Activated CD4-positive, CD25-positive, alpha-beta regulatory T cell treated with anti-CD3 and anti-CD28 coated beads, Interleukin-2, amount 50 U/mL, for 72 hours (primary cell): Measurements from ENCODE around the gene IGFBP7.

Experiments
- DNase-seq: peaks from one replicate; pipeline ENCODE4 v3.0.0; 2021

The IGFBP7 gene

GRCh38 chr4:57034520-57034919 is 75.7 kb downstream of the IGFBP7 start:
- no peak for DNase-seq

- DNase-seq = no peak
These were observed 87.1 kb downstream of the IGFBP7 start for GRCh38 chr4:57023104-57023503.

GRCh38 chr4:57020467-57021101 is 89.6 kb downstream of the IGFBP7 start:
- no peak for DNase-seq

- no peak for DNase-seq
These were observed 91.2 kb downstream of the IGFBP7 start for GRCh38 chr4:57018980-57019379.

DNA sequence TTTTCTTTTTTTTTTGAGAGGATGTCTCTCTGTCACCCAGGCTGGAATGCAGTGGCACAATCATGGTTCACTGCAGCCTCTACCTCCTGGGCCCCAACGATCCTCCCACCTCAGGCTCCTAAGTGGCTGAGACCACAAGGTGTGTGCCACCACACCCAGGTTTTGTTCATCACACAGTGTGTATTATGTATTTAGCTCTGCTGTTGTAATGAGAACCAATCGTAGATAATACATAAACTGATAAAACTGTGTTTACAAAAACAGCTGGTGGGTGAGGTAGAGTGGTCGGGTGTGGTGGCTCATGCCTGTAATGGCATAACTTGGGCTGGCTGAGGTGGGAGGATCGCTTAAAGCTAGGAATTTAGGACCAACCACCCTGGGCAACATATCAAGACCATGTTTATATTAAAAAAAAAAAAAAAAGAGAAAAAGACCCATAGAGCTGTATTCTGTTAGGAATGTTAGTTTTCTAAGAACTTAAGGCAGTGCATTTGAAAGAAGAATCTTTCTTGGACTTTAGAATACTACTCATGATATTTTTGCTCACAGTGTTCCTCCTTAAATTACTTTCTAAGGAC is 96.6 kb downstream of the IGFBP7 start:
- no peak for DNase-seq

DNA sequence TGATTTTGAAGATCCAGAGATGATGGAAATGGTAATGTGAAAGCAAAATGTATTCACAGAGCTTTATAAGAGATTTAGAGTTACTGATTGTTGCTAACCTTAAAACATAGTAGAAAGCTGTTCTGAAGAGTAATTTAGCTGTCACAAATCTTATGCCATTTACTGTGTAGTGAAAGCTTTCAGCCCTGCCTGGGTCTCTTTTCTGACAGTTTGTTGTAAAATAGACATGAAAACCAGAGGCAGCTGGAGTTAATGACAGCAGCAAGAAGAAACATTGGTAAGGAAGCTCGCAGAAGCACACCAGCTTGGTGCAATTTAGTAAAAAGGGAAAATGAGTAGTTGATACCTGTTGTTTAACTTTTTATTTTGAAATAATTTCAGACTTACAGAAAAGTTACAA is 110.4 kb downstream of the IGFBP7 start:
- no peak for DNase-seq

- DNase-seq = no peak
These were observed 114.7 kb downstream of the IGFBP7 start for GRCh38 chr4:56995525-56995924.

GRCh38 chr4:56990109-56990905 is 119.9 kb downstream of the IGFBP7 start:
- no peak for DNase-seq

DNA sequence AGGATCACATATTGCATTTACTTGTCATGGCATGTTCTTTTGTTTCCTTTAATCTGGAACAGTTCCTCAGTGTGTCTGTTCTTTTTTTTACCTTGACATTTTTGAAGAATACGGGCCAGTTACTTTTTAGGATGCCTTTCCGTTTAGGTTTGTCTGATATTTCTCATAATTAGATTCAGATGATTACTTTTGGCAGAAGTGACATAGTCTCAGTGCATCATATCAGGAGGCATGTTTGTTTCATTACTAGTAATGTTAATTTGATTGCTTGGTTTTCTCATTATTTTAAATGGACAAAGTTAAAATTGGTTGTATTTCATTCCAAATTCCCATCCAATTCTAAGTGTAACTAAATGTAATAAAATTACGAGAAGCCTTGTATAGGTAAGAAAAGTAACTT is 123.2 kb downstream of the IGFBP7 start:
- DNase-seq = no peak

DNA sequence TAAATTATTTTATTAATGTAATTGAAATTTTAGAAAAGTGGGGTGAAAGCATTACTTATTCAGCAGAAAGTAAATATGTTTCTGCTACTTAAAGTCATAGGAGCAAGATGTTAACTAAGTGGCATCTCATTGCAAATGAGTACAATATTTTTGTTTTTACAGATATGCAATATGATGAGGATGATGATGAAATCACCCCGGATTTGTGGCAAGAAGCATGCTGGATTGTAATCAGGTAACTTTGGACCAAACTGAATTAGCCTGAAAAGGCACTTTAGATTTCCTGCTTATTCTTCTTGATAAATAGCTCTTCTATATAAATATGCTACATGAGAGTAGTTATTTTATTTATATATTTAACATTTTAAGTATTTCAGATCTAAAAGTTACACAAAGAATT is 124.0 kb downstream of the IGFBP7 start:
- DNase-seq = no peak

DNA sequence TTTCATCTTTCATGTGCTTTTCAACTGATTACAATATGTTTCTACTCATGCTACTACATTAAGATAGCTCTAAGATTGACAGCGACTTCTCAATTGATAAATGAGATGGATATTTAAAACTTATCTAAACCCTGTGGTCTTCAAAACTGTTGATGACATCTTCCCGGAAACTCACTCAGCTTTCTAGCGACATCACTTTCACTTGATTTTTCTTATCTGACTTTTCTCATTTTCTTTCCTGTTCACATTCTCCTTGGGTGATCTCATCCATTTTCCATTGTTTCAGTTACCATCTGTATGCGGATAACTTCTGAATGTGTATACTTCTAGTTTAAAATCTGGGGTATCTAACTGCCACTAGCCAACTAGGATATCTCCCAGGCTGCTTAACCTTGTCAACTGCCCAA is 128.4 kb downstream of the IGFBP7 start:
- no peak for DNase-seq
